ENCODE data around the gene AMOTL1. TPM values are rescaled to one million over a fixed set of nuclear protein-coding genes. Genes with fewer than 3 reads are reported as not detected.

The AMOTL1 gene
- total and polyA plus RNA-seq, 2 of the 8 experiments (the other 6 are each of a cell fraction or from before 2014, with no cell fraction given) = 9.0 to 27.6 TPM

DNA sequence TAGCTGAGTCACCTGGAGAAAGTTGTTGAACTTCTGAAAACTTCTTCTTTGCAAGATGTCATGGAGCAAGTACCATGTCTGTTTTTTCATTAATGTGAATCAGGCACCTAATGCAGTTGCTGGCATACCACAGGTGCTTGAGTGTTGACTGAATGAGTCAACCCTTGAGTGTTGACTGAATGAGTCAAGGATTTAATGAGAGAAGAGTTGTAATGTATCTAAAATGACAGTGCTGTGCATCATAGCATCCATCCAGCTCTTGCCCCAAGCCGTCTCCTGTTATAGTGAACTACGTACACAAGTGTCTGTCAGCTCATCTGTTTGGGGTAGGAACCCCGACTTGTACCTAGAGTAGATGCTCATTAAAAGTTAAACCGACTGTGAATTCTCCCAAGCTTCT lies 112.1 kb downstream of the AMOTL1 start:
- no peak overlapping the region for H4K8ac ChIP-seq (ENCODE audit: extremely low read depth, insufficient read depth, low read length)
- no peak overlapping the region for H2BK12ac ChIP-seq (ENCODE audit: low read depth, low read length)
- H3K4ac ChIP-seq (replicated peaks; ENCODE audit: insufficient read length, low read depth, low read length) = no peak overlapping the region
- peaks cover 0 to 2% of the 10 kb centered on the region in 2 experiments for H4K20me1 ChIP-seq (replicated peaks in 1 of 2; ENCODE audit: control insufficient read depth in 1 of 2, insufficient read depth in 2 of 2, low read length in 2 of 2)
- H3K27ac ChIP-seq (ENCODE audit: low read depth, low read length) = no peak overlapping the region
- no peaks in the 10 kb centered on the region for H3K79me1 ChIP-seq (ENCODE audit: low read depth, low read length)
- no peak overlapping the region for H3K56ac ChIP-seq (replicated peaks; ENCODE audit: insufficient read length, low read depth, low read length)
- H3K27me3 ChIP-seq (replicated peaks in 1 of 4; ENCODE audit: control insufficient read depth in 3 of 4, extremely low read depth in 1 of 4, insufficient read depth in 3 of 4, low read length in 3 of 4) = no peaks in the 10 kb centered on the region
- no peak overlapping the region for H2BK15ac ChIP-seq (ENCODE audit: low read length)
- ChIA-PET CTCF (ENCODE audit: partially characterized antibody) (interaction anchor here (0.6 to 2.4 kb wide), 5 partner anchors 13 to 256 kb away, joined by 3 to 10 read pairs (median 7); no protein-coding TSS in a partner anchor), POLR2A (ENCODE audit: partially characterized antibody) (no interaction called here)
- no peaks in the 10 kb centered on the region for H3K79me2 ChIP-seq (ENCODE audit: control insufficient read depth in 1 of 2, insufficient read depth in 2 of 2, low read length in 2 of 2)
- 95% methylated on average over 4 of the region's 4 CpGs; no CpG with 5 or more reads in 1 of the 2 experiments for WGBS, 2 experiments (ENCODE audit: extremely low coverage in 1 of 2, insufficient coverage in 1 of 2, insufficient read length in 1 of 2, insufficient replicate concordance in 2 of 2, low coverage in 1 of 2, low lambda C conversion rate in 2 of 2, missing lambda C conversion rate in 1 of 2)
- no peak for DNase-seq (ENCODE audit: low read depth in 1 of 2, low spot score in 2 of 2)
- no peak overlapping the region for H2AK5ac ChIP-seq (ENCODE audit: low read depth, low read length)
- H3K36me3 ChIP-seq (ENCODE audit: control insufficient read depth in 2 of 4, insufficient read depth in 4 of 4, low read length in 3 of 4) = peaks cover 0 to 5% (median 0%) of the 10 kb centered on the region in 4 experiments; a peak in 2 of 8 replicates
- H2AFZ ChIP-seq (ENCODE audit: low read length) = no peak overlapping the region
- H3K23me2 ChIP-seq (ENCODE audit: low read depth, low read length) = no peaks in the 10 kb centered on the region
- no peak overlapping the region for H3K14ac ChIP-seq (ENCODE audit: insufficient read length)
- FAIRE-seq = no peak
- H3K9me3 ChIP-seq (ENCODE audit: insufficient read depth in 2 of 2, low read depth in 1 of 2, low read length in 1 of 2) = no peaks in the 10 kb centered on the region
- H3K4me1 ChIP-seq (replicated peaks in 1 of 4; ENCODE audit: control insufficient read depth in 3 of 4, insufficient read depth in 4 of 4, low read length in 3 of 4) = peaks cover 0 to 3% (median 1%) of the 10 kb centered on the region in 4 experiments; a peak in 2 of 7 replicates
- H4K5ac ChIP-seq (ENCODE audit: insufficient read length, low read depth, low read length) = no peak overlapping the region
- H2BK20ac ChIP-seq (ENCODE audit: low read length) = no peak overlapping the region
- no peak overlapping the region for H3K23ac ChIP-seq (ENCODE audit: insufficient read length)
- no peak overlapping the region for H2BK5ac ChIP-seq (ENCODE audit: low read depth, low read length)
- no peak overlapping the region for H4K91ac ChIP-seq (replicated peaks; ENCODE audit: insufficient read length, low read length)
- H3K4me2 ChIP-seq (ENCODE audit: insufficient read depth in 1 of 2, low read depth in 2 of 2, low read length in 2 of 2) = no peak overlapping the region
- H3K4me3 ChIP-seq (ENCODE audit: extremely low read depth in 1 of 4, insufficient read depth in 2 of 4, low read depth in 3 of 4, low read length in 4 of 4) = no peak overlapping the region
- H3K18ac ChIP-seq (ENCODE audit: extremely low read depth, low read length) = no peak overlapping the region
- no peak overlapping the region for H3K9ac ChIP-seq (replicated peaks in 1 of 4; ENCODE audit: extremely low read depth in 1 of 4, low read depth in 3 of 4, low read length in 3 of 4)
- H2BK120ac ChIP-seq (replicated peaks; ENCODE audit: low read depth, low read length) = no peak overlapping the region
- TF ChIP-seq KDM1A (IDR thresholded peaks at IDR 0.05; ENCODE audit: borderline replicate concordance, low read length) = no peak
